BLaER1 treated with 17β-estradiol and CSF1 and Interleukin-3, amounts not matched to agents 10 nM and 100 nM (cell line): Measurements from ENCODE around the gene PHLPP2.
"Not testable (repeated sequence)": the region's sequence is repeated elsewhere in the genome, so short reads cannot be mapped to it uniquely, and the experiment has no call there.

Experiments used
- H3K27ac ChIP-seq, 11 experiments: shearing (Covaris generic); formaldehyde crosslinking; 2 replicates each; pipeline ENCODE4 v1.8.1; 2022
- H3K27me3 ChIP-seq, 11 experiments: shearing (Covaris generic); formaldehyde crosslinking; 2 replicates each; pipeline ENCODE4 v1.8.1; 2022
- H3K36me3 ChIP-seq, 11 experiments: shearing (Covaris generic); formaldehyde crosslinking; 2 replicates each; pipeline ENCODE4 v1.8.1; 2022
- H3K4me1 ChIP-seq, 10 experiments: shearing (Covaris generic); formaldehyde crosslinking; 2 replicates each; pipeline ENCODE4 v1.8.1; 2022
- H3K4me2 ChIP-seq, 11 experiments: shearing (Covaris generic); formaldehyde crosslinking; 2 replicates each; pipeline ENCODE4 v1.8.1; 2022
- H3K4me3 ChIP-seq, 10 experiments: shearing (Covaris generic); formaldehyde crosslinking; 2 replicates each; pipeline ENCODE4 v1.8.1; 2022
- H3K9ac ChIP-seq, 11 experiments: shearing (Covaris generic); formaldehyde crosslinking; 2 replicates each; pipeline ENCODE4 v1.8.1; 2022
- H3K9me3 ChIP-seq, 11 experiments: shearing (Covaris generic); formaldehyde crosslinking; replicated peaks in 1 of 11; 2 replicates each; pipeline ENCODE4 v1.8.1; 2022
- H4K20me1 ChIP-seq, 11 experiments: shearing (Covaris generic); formaldehyde crosslinking; 2 replicates each; pipeline ENCODE4 v1.8.1; 2022
- Cebpa-rat ChIP-seq, 11 experiments: shearing (Covaris generic); IDR thresholded peaks; 2 replicates each; pipeline ENCODE4 v1.8.1; 2022

PHLPP2 gene

GRCh38 chr16:71626018-71626857 lies 98.3 kb downstream of the PHLPP2 start, which contains the start of gene MARVELD3:
MARVELD3 (plus strand) TSS chr16:71626184; CDS start chr16:71626230, 46 bp downstream.
- H3K9ac ChIP-seq: no peak within 1 kb of the TSS
- H3K27ac ChIP-seq: no peak within 1 kb of the TSS

DNA sequence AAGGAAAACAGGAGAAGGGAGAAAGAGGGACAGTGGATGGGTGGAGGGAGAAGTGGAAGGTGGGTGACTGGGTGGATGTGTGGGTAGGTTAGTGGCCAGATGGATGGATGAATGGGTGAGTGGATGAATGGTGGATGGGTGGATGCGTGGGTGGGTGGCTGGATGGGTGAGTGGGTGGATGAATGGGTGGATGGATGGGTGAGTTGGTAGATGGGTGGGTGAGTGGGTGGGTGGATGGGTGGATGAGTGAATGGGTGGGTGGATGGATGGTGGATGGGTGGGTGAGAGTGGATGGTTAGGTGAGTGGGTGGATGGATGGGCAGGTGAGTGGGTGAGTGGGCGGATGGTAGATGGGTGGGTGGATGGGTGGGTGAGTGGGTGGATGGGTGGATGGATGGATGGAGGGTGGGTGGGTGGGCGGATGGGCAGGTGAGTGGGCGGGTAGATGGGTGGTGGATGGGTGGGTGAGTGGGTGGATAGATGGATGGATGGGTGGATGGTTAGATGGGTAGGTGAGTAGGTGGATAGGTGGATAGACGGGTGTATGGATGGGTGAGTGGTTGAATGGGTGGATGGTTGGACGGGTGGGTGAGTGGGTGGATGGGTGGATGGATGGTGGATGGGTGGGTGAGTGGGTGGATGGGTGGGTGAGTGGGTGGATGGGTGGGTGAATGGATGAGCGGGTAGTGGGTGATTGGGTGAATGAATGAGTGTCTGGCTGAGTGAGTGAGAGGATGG lies 99.2 kb downstream of the PHLPP2 start:
- H3K36me3 ChIP-seq: no peaks in the 10 kb centered on the region
- H3K9me3 ChIP-seq: peaks cover 5 to 14% (median 11%) of the 10 kb centered on the region in 11 experiments; a peak in 19 of 22 replicates
- H3K4me3 ChIP-seq: no peak overlapping the region
- H3K4me2 ChIP-seq: no peak overlapping the region
- H3K27me3 ChIP-seq: no peaks in the 10 kb centered on the region
- peaks cover 10 to 48% (median 16%) of the 10 kb centered on the region in 10 experiments; a peak in 19 of 20 replicates for H3K4me1 ChIP-seq
- H3K9ac ChIP-seq: no peak overlapping the region
- no peak overlapping the region for H3K27ac ChIP-seq
- H4K20me1 ChIP-seq: no peaks in the 10 kb centered on the region
- no peak for TF ChIP-seq Cebpa-rat (IDR thresholded peaks at IDR 0.05)

More at GRCh38 chr16:71626018-71626857, 98.3 kb downstream of the PHLPP2 start, which contains the start of gene MARVELD3:
- H3K4me3 ChIP-seq: no peak within 1 kb of the TSS
- peaks cover 10 to 48% (median 16%) of the 10 kb centered on the region in 10 experiments; a peak in 19 of 20 replicates for H3K4me1 ChIP-seq
- TF ChIP-seq Cebpa-rat (IDR thresholded peaks at IDR 0.05): no peak
- H3K9me3 ChIP-seq: peaks cover 5 to 14% (median 11%) of the 10 kb centered on the region in 11 experiments; a peak in 19 of 22 replicates
- no peaks in the 10 kb centered on the region for H4K20me1 ChIP-seq
- H3K36me3 ChIP-seq: no peaks in the 10 kb centered on the region
- H3K4me2 ChIP-seq: no peak within 1 kb of the TSS
- H3K27me3 ChIP-seq: no peaks in the 10 kb centered on the region

DNA sequence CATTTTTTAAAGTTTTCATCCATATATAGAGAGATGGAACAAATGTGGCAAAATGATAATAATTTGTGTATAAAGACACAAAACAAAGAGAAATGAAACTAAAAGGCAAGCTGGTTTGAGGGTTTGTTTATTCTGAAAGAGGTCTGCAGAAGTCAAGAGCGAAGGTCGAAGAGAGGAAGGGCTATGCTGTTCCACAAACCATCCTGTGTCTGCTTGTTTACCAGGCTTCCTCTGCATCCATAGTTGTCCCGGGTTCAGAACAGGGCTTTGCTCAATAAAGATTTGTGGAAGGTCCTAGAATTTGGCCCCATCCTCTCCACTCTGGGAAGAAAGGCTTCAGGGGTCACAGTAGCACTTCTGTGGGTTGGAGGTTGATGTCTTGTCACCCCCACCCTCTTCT lies 100.9 kb downstream of the PHLPP2 start:
- H3K9me3 ChIP-seq: peaks cover 5 to 14% (median 11%) of the 10 kb centered on the region in 11 experiments; a peak in 19 of 22 replicates
- H3K27me3 ChIP-seq: no peaks in the 10 kb centered on the region
- no peaks in the 10 kb centered on the region for H3K36me3 ChIP-seq
- no peak overlapping the region for H3K9ac ChIP-seq
- peak overlapping the region in 3 of 11 experiments; percentile 3 to 71 (median 65); a peak in 4 of 22 replicates for H3K4me2 ChIP-seq
- H3K4me1 ChIP-seq: peaks cover under 1 to 32% (median 6%) of the 10 kb centered on the region in 10 experiments; a peak in 16 of 20 replicates
- TF ChIP-seq Cebpa-rat (IDR thresholded peaks at IDR 0.05): no peak
- no peak overlapping the region for H3K4me3 ChIP-seq
- no peak overlapping the region for H3K27ac ChIP-seq
- H4K20me1 ChIP-seq: no peaks in the 10 kb centered on the region

- Histone ChIP-seq H3K27me3 (no peaks in the 10 kb centered on the region), H3K4me2 (peak overlapping the region in 1 of 11 experiments; percentile 33; a peak in 2 of 22 replicates), H3K9ac (no peak overlapping the region), H3K4me1 (peaks cover 0 to 26% (median 5%) of the 10 kb centered on the region in 10 experiments; a peak in 13 of 20 replicates), H3K27ac (no peak overlapping the region), H3K4me3 (no peak overlapping the region), H3K36me3 (no peaks in the 10 kb centered on the region), H4K20me1 (no peaks in the 10 kb centered on the region), H3K9me3 (peaks cover 5 to 13% (median 11%) of the 10 kb centered on the region in 11 experiments; a peak in 19 of 22 replicates)
- no peak for TF ChIP-seq Cebpa-rat (IDR thresholded peaks at IDR 0.05)
These were observed 102.4 kb downstream of the PHLPP2 start for GRCh38 chr16:71622088-71622487.

GRCh38 chr16:71618429-71618828 lies 106.1 kb downstream of the PHLPP2 start:
- H3K9ac ChIP-seq: no peak overlapping the region
- H3K27me3 ChIP-seq: no peaks in the 10 kb centered on the region
- H3K4me3 ChIP-seq: no peak overlapping the region
- H3K4me1 ChIP-seq: peaks cover 0 to 14% (median 5%) of the 10 kb centered on the region in 10 experiments; a peak in 12 of 20 replicates
- no peaks in the 10 kb centered on the region for H3K9me3 ChIP-seq
- H3K27ac ChIP-seq: no peak overlapping the region
- H3K4me2 ChIP-seq: no peak overlapping the region
- H4K20me1 ChIP-seq: no peaks in the 10 kb centered on the region
- no peaks in the 10 kb centered on the region for H3K36me3 ChIP-seq
- TF ChIP-seq Cebpa-rat (IDR thresholded peaks at IDR 0.05): no peak

DNA sequence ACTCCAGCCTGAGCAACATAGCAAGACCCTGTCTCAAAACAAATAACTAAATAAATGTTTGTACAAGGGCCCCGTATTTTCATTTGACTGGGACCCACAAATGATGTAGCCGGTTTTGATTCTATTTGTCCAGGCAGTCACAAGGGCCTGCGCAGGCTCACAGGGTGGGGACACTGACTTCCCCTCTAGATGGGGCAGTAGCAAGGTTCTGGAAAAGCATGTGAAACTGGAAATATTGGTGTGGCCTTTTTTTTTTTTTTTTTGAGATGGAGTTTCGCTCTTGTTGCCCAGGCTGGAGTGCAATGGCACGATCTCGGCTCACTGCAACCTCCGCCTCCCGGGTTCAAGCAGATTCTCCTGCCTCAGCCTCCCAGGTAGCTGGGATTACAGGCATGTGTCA lies 109.5 kb downstream of the PHLPP2 start:
- H3K9me3 ChIP-seq, H3K9ac ChIP-seq, H3K27me3 ChIP-seq, H4K20me1 ChIP-seq, H3K27ac ChIP-seq, H3K36me3 ChIP-seq, H3K4me2 ChIP-seq, H3K4me1 ChIP-seq, H3K4me3 ChIP-seq: not testable (repeated sequence)

DNA sequence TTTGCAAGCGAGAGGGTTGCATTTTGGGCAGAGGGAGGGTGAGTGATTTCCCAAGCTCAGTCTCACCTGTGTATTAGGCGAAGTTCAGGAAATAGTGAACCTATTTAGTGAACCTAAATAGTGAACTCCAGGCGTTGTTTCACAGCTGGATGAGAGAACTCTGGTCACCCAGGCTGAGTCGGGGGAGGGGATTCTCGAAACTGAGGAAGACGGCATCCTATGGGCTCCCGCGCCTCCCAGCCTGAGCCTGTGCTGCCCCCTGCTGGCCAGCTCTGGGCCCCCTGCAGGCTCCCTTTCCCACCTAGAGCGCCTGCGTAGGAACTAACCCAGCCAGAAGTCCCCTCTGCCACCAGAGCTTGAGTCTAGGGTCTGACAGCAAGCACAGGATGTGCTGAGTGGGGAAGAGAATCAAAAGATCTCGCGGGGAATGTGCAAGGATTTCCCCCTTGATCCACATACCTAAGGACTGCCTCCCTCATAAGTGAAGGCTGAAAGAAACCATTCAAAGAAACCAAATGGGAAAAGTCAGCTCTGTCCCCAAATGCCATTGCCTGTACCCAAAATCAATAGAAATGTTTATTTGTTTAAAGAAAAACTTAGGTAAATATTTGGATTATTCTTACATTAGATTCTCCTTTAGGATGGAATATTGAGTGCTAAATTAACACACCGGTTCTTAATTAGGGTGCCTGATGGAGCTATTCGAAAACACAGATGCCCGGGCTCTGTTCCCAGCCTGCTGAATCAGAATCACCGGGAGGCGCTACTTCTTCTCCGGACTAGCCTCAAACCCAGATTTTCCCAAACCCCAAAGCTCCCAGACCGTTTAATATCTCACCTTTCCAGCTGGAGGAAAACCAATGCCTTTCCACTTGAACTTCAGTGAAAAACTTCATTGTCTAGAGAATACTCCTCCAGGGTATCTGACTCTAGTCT lies 113.3 kb downstream of the PHLPP2 start:
- H3K36me3 ChIP-seq: no peaks in the 10 kb centered on the region
- H3K9me3 ChIP-seq: no peaks in the 10 kb centered on the region
- no peak overlapping the region for H3K27ac ChIP-seq
- no peak overlapping the region for H3K4me3 ChIP-seq
- H3K4me1 ChIP-seq: no peaks in the 10 kb centered on the region; a peak in 1 of 20 replicates
- no peak for TF ChIP-seq Cebpa-rat (IDR thresholded peaks at IDR 0.05)
- H4K20me1 ChIP-seq: no peaks in the 10 kb centered on the region
- H3K9ac ChIP-seq: no peak overlapping the region
- H3K27me3 ChIP-seq: no peaks in the 10 kb centered on the region
- H3K4me2 ChIP-seq: peak overlapping the region in 7 of 11 experiments; percentile 25 to 72 (median 40); a peak in 10 of 22 replicates

GRCh38 chr16:71610447-71610846 lies 114.1 kb downstream of the PHLPP2 start:
- Histone ChIP-seq H3K27ac (no peak overlapping the region), H3K9ac (no peak overlapping the region), H3K9me3 (no peaks in the 10 kb centered on the region), H3K4me3 (no peak overlapping the region), H3K4me2 (peak overlapping the region in 7 of 11 experiments; percentile 25 to 72 (median 40); a peak in 3 of 22 replicates), H3K36me3 (no peaks in the 10 kb centered on the region), H4K20me1 (no peaks in the 10 kb centered on the region), H3K27me3 (no peaks in the 10 kb centered on the region), H3K4me1 (no peaks in the 10 kb centered on the region; a peak in 1 of 20 replicates)
- no peak for TF ChIP-seq Cebpa-rat (IDR thresholded peaks at IDR 0.05)
